ENCODE results near the gene OLFM2.

OLFM2 gene

GRCh38 chr19:9958379-9958821 is 22.1 kb upstream of the OLFM2 start:
- no peak overlapping the region for H3K4me3 ChIP-seq (IDR thresholded peaks at IDR 0.05; ENCODE audit: insufficient read depth, low read depth, low read length)
- H3K4me1 ChIP-seq (ENCODE audit: low read depth, poor library complexity, severe bottlenecking), result no peaks in the 10 kb centered on the region
- no peaks in the 10 kb centered on the region for H3K79me2 ChIP-seq (ENCODE audit: insufficient read depth, low read depth)
- no peak overlapping the region for H3K27ac ChIP-seq
- H3K36me3 ChIP-seq (ENCODE audit: insufficient read depth), result no peaks in the 10 kb centered on the region
- TF ChIP-seq CTCF (conservative IDR thresholded peaks at IDR 0.05; ENCODE audit: low read depth, low read length), result no peak
- no peaks in the 10 kb centered on the region for H4K20me1 ChIP-seq (ENCODE audit: insufficient read depth)
- H3K4me2 ChIP-seq, result no peak overlapping the region
- no peak overlapping the region for H2AFZ ChIP-seq (ENCODE audit: low read depth)
- H3K27me3 ChIP-seq (ENCODE audit: insufficient read depth, low read depth), result peaks cover 17% of the 10 kb centered on the region; the same call in 1 of the 2 replicates
- H3K9ac ChIP-seq, result no peak overlapping the region

- Histone ChIP-seq H3K79me2 (ENCODE audit: insufficient read depth, low read depth) (no peaks in the 10 kb centered on the region), H4K20me1 (ENCODE audit: insufficient read depth) (no peaks in the 10 kb centered on the region), H2AFZ (ENCODE audit: low read depth) (no peak overlapping the region), H3K4me2 (no peak overlapping the region), H3K27me3 (ENCODE audit: insufficient read depth, low read depth) (peaks cover 26% of the 10 kb centered on the region; the same call in 1 of the 2 replicates), H3K27ac (no peak overlapping the region), H3K36me3 (ENCODE audit: insufficient read depth) (no peaks in the 10 kb centered on the region), H3K9ac (no peak overlapping the region), H3K4me3 (IDR thresholded peaks at IDR 0.05; ENCODE audit: insufficient read depth, low read depth, low read length) (no peak overlapping the region), H3K4me1 (ENCODE audit: low read depth, poor library complexity, severe bottlenecking) (no peaks in the 10 kb centered on the region)
- no peak for TF ChIP-seq CTCF (conservative IDR thresholded peaks at IDR 0.05; ENCODE audit: low read depth, low read length)
These were observed 20.6 kb upstream of the OLFM2 start for GRCh38 chr19:9956956-9957355.

DNA sequence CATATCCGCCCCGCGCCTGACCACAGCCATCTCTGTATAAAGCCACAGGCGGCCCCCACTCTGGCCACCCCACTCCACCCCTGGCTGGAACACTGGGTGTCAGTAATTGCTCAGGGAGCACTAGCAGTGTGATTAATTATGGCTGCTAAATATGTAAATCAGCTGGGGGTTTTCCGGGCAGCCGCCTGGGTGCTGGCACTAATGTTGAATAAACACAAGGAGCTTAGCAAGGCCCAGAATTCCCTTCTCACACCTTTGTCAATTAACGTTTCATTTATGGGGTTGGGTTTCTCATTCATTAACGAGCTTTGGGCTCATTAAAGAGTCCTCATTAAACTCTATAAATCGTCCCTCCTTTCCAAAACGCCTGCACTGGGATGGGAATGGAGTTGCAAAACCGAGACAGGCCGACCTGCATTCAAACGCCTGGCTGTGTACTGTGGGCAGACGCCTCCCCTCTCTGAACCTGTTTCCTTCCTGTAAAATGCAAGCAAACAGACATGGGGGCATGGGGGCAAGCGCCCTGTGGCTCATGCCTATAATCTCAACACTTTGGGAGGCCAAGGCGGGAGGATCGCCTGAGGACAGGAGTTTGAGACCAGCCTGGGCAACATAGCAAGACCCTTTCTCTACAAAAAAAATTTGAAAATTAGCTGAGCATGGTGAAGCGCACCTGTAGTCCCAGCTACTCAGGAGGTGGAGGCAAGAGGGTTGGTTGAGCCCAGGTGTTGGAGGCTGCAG is 17.7 kb upstream of the OLFM2 start:
- no peak overlapping the region for H3K4me3 ChIP-seq (IDR thresholded peaks at IDR 0.05; ENCODE audit: insufficient read depth, low read depth, low read length)
- no peaks in the 10 kb centered on the region for H3K79me2 ChIP-seq (ENCODE audit: insufficient read depth, low read depth)
- TF ChIP-seq CTCF (conservative IDR thresholded peaks at IDR 0.05; ENCODE audit: low read depth, low read length), result no peak
- no peaks in the 10 kb centered on the region for H4K20me1 ChIP-seq (ENCODE audit: insufficient read depth)
- H3K36me3 ChIP-seq (ENCODE audit: insufficient read depth), result no peaks in the 10 kb centered on the region
- H3K4me1 ChIP-seq (ENCODE audit: low read depth, poor library complexity, severe bottlenecking), result no peaks in the 10 kb centered on the region
- H2AFZ ChIP-seq (ENCODE audit: low read depth), result no peak overlapping the region
- no peak overlapping the region for H3K27ac ChIP-seq
- no peak overlapping the region for H3K4me2 ChIP-seq
- H3K27me3 ChIP-seq (ENCODE audit: insufficient read depth, low read depth), result peaks cover 35% of the 10 kb centered on the region; the same call in 1 of the 2 replicates
- H3K9ac ChIP-seq, result no peak overlapping the region

- no peak overlapping the region for H2AFZ ChIP-seq (ENCODE audit: low read depth)
- H3K79me2 ChIP-seq (ENCODE audit: insufficient read depth, low read depth), result no peaks in the 10 kb centered on the region
- no peak overlapping the region for H3K9ac ChIP-seq
- H3K4me1 ChIP-seq (ENCODE audit: low read depth, poor library complexity, severe bottlenecking), result no peaks in the 10 kb centered on the region
- H4K20me1 ChIP-seq (ENCODE audit: insufficient read depth), result no peaks in the 10 kb centered on the region
- peaks cover 35% of the 10 kb centered on the region; the same call in 1 of the 2 replicates for H3K27me3 ChIP-seq (ENCODE audit: insufficient read depth, low read depth)
- no peaks in the 10 kb centered on the region for H3K36me3 ChIP-seq (ENCODE audit: insufficient read depth)
- H3K27ac ChIP-seq, result no peak overlapping the region
- no peak overlapping the region for H3K4me3 ChIP-seq (IDR thresholded peaks at IDR 0.05; ENCODE audit: insufficient read depth, low read depth, low read length)
- no peak for TF ChIP-seq CTCF (conservative IDR thresholded peaks at IDR 0.05; ENCODE audit: low read depth, low read length)
- no peak overlapping the region for H3K4me2 ChIP-seq
These were observed 16.0 kb upstream of the OLFM2 start for GRCh38 chr19:9952276-9952675.
